ENCODE measurements around the gene ZDHHC14. TPM values are rescaled to one million over a fixed set of nuclear protein-coding genes. Genes with fewer than 3 reads are reported as not detected.
A peak's percentile ranks its signal among the peaks of the same experiment; 100 is the strongest.

The ZDHHC14 gene
- total and polyA plus RNA-seq, 4 donors = 4.3 to 18.3 (median 8.9) TPM

DNA sequence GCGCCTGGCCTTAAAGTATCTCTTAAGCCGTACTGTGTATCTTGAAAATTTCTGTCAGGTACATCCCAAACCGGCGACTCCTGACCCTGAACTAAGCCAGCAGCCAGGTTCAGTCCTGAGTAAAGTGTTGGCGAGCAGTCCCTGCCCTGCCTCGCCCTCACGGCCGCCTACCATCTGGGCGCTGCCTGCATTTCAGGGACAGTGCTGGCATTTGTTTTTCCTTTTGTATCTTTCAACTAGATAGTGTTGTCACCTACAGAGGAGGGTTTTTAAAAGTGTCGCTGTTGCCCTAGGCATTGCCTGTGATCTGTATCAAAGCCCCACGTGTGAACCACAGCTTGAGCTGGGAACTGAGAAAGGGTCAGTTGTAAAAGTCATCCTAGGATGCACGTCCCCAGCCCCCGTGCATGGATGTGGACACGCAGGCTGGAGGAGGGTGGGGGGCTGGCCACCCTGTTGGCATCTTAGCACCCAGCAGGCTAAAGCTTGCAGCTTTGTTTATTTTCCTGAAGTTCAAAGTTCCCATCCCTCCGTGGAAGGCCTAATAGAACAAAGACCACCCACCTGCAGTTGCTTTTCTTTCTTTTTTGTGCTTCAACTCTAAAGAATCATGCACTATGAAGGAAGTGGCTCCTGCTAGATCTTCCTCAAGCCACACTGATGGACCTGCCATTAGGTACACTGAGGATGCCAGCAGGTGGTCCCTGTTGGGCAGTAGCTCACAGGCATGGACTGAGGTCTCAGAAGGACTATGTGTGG lies 136.8 kb downstream of the ZDHHC14 start:
- H3K36me3 ChIP-seq (ENCODE audit: control insufficient read depth in 4 of 4, insufficient read depth in 4 of 4, low read length in 4 of 4) = peaks cover 0 to 2% (median 0%) of the 10 kb centered on the region in 4 donors
- no peaks in the 10 kb centered on the region for H3K27me3 ChIP-seq (ENCODE audit: control insufficient read depth in 3 of 3, insufficient read depth in 3 of 3, low read length in 2 of 3)
- H3K9me3 ChIP-seq (ENCODE audit: control insufficient read depth in 4 of 4, insufficient read depth in 3 of 4, low read length in 3 of 4) = no peaks in the 10 kb centered on the region
- no peak for ATAC-seq (ENCODE audit: insufficient read depth, low FRiP score)
- H3K9ac ChIP-seq (ENCODE audit: insufficient read depth in 1 of 2, low read length in 2 of 2) = no peak overlapping the region
- H3K4me3 ChIP-seq = no peak overlapping the region
- no peak overlapping the region for H3K27ac ChIP-seq (ENCODE audit: low read depth in 1 of 2, low read length in 1 of 2)
- WGBS, 2 donors = 91 to 95% methylated on average over 15 of the region's 15 CpGs
- peaks cover 0 to 29% (median 7%) of the 10 kb centered on the region in 5 donors for H3K4me1 ChIP-seq (ENCODE audit: control insufficient read depth in 5 of 5, insufficient read depth in 5 of 5, low read length in 5 of 5)
- TF ChIP-seq, protein P1, sequence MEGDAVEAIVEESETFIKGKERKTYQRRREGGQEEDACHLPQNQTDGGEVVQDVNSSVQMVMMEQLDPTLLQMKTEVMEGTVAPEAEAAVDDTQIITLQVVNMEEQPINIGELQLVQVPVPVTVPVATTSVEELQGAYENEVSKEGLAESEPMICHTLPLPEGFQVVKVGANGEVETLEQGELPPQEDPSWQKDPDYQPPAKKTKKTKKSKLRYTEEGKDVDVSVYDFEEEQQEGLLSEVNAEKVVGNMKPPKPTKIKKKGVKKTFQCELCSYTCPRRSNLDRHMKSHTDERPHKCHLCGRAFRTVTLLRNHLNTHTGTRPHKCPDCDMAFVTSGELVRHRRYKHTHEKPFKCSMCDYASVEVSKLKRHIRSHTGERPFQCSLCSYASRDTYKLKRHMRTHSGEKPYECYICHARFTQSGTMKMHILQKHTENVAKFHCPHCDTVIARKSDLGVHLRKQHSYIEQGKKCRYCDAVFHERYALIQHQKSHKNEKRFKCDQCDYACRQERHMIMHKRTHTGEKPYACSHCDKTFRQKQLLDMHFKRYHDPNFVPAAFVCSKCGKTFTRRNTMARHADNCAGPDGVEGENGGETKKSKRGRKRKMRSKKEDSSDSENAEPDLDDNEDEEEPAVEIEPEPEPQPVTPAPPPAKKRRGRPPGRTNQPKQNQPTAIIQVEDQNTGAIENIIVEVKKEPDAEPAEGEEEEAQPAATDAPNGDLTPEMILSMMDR (IDR thresholded peaks at IDR 0.05; ENCODE audit: control extremely low read depth, extremely low read depth) = no peak
- DNase-seq = no peak

DNA sequence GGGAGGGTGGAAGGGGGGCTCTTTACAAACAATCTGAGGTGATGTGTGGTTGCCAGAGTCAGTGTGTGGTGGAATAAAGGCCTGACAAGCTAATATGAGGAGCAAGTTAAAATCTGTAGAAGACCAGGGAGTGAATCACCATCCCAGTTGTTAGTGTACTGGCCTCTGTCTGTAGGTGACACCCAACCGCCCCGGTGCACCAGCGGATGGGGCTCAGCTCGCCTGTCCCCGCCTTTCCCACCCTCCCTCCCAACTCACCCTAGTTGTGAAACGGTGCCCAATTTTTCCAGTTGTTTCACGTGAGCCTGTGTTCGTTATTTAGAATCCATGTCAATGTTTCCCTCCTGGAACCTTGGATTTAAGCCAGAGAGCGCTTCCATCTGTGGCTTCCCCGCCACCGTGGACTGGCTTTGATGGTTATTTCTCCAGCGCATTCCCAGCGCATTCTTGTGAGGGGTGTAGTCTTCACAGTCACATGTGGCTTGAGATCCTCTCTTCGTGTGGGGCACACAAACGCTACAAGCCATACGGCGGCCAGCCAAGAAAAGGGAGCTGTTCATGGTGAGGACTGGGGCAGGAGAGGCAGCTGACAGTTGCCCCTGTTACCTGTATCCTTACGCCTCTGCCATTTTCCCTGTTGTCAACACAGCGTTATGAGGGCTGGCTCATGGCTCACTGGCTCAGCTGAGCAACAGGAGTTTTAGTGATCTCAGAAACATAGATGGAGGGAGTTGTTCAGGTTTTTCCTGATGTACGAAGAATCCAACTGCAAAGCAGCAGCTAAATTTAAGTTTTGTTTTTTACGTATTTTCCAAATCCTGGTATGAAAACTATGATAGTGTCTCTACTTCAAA lies 137.6 kb downstream of the ZDHHC14 start:
- Histone ChIP-seq H3K36me3 (ENCODE audit: control insufficient read depth in 4 of 4, insufficient read depth in 4 of 4, low read length in 4 of 4) (peaks cover 0 to 2% (median 0%) of the 10 kb centered on the region in 4 donors), H3K27me3 (ENCODE audit: control insufficient read depth in 3 of 3, insufficient read depth in 3 of 3, low read length in 2 of 3) (no peaks in the 10 kb centered on the region), H3K9ac (ENCODE audit: insufficient read depth in 1 of 2, low read length in 2 of 2) (no peak overlapping the region), H3K4me3 (no peak overlapping the region), H3K27ac (ENCODE audit: low read depth in 1 of 2, low read length in 1 of 2) (no peak overlapping the region), H3K9me3 (ENCODE audit: control insufficient read depth in 4 of 4, insufficient read depth in 3 of 4, low read length in 3 of 4) (no peaks in the 10 kb centered on the region), H3K4me1 (ENCODE audit: control insufficient read depth in 5 of 5, insufficient read depth in 5 of 5, low read length in 5 of 5) (peaks cover 0 to 27% (median 7%) of the 10 kb centered on the region in 5 donors)
- DNase-seq = peak; percentile 59 to 75 (median 64)
- ATAC-seq (ENCODE audit: insufficient read depth, low FRiP score) = no peak
- 82 to 87% methylated on average over 21 of the region's 21 CpGs for WGBS, 2 donors
- TF ChIP-seq, protein P1 (IDR thresholded peaks at IDR 0.05; ENCODE audit: control extremely low read depth, extremely low read depth) = no peak

DNA sequence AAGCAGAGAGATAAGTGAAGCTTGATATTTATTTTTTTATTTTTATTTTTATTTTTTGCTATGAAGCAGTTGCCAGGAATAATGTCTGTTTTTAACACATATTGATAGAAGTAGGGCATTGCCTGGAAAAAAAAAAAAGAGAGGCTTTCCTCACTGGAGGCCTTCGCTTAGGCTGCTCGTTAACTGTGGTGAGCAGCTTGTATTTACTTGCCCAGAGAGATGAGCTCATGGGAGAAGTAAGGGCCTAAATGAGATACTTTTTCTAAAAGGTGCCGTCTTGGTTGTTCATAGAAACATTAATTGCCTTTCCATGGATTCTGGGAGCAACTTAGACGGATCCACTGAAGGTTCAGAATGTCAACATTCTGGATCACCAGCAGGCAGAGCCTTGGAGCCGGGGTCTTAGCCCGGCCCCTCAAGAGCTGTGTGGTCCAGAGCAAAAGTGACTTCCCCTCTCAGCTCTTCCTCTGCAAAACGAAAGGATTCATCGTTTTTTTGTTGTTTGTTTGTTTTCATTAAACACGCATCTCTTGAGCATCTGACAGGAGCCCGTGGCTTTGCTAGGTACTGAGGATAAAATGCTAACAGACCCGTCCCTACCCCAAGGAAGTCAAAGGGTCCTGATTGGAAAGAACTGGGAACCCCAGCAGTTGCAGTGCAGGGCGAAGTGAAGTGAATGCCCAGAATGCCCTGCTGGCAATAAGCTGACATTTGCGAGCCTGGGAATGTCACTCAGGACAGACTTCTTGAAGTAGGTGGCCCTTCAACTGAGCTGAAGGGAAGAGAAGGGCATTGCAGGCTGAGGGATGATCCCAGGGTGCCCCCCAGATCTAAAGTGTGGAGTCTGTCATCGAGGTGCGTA lies 138.5 kb downstream of the ZDHHC14 start:
- TF ChIP-seq, protein P1 (IDR thresholded peaks at IDR 0.05; ENCODE audit: control extremely low read depth, extremely low read depth) = no peak
- WGBS, 2 donors = 77 to 86% methylated on average over 15 of the region's 15 CpGs
- H3K4me3 ChIP-seq = no peak overlapping the region
- no peak overlapping the region for H3K27ac ChIP-seq (ENCODE audit: low read depth in 1 of 2, low read length in 1 of 2)
- DNase-seq (no peak), ATAC-seq (ENCODE audit: insufficient read depth, low FRiP score) (no peak)
- no peaks in the 10 kb centered on the region for H3K36me3 ChIP-seq (ENCODE audit: control insufficient read depth in 4 of 4, insufficient read depth in 4 of 4, low read length in 4 of 4)
- no peaks in the 10 kb centered on the region for H3K9me3 ChIP-seq (ENCODE audit: control insufficient read depth in 4 of 4, insufficient read depth in 3 of 4, low read length in 3 of 4)
- no peak overlapping the region for H3K9ac ChIP-seq (ENCODE audit: insufficient read depth in 1 of 2, low read length in 2 of 2)
- H3K27me3 ChIP-seq (ENCODE audit: control insufficient read depth in 3 of 3, insufficient read depth in 3 of 3, low read length in 2 of 3) = no peaks in the 10 kb centered on the region
- H3K4me1 ChIP-seq (ENCODE audit: control insufficient read depth in 5 of 5, insufficient read depth in 5 of 5, low read length in 5 of 5) = peaks cover 0 to 28% (median 6%) of the 10 kb centered on the region in 5 donors

Data from lung (tissue), 12 donors.